ENCODE measurements around the gene PMFBP1. TPM values are rescaled to one million over a fixed set of nuclear protein-coding genes. Genes with fewer than 3 reads are reported as not detected.

Gene PMFBP1
- total RNA-seq, 1 experiment from 2014 or later = 2.7 TPM

GRCh38 chr16:72126429-72126765 lies 45.6 kb downstream of the PMFBP1 start:
- no peak overlapping the region for H3K4me3 Mint-ChIP-seq
- no peak overlapping the region for H3K27ac ChIP-seq (ENCODE audit: insufficient read length, low read depth, low read length)
- no peaks in the 10 kb centered on the region for H3K79me1 ChIP-seq (ENCODE audit: insufficient read depth, low read depth, low read length, poor library complexity, severe bottlenecking)
- no peaks in the 10 kb centered on the region for H3K36me3 Mint-ChIP-seq (ENCODE audit: insufficient read depth in 1 of 3, low read depth in 3 of 3)
- no peak overlapping the region for H3K4ac ChIP-seq (ENCODE audit: low read depth, low read length)
- no peak overlapping the region for H3K23ac ChIP-seq (ENCODE audit: insufficient read length, low read depth, low read length)
- no peaks in the 10 kb centered on the region for H3K27me3 ChIP-seq (ENCODE audit: insufficient read depth, low read length)
- H3K14ac ChIP-seq (ENCODE audit: insufficient read depth, low read length) = no peak overlapping the region
- DNase-seq = no peak
- H4K8ac ChIP-seq (replicated peaks; ENCODE audit: insufficient read length, low read depth, low read length) = no peak overlapping the region
- no peak for TF ChIP-seq CTCF (conservative IDR thresholded peaks at IDR 0.05)
- no peak overlapping the region for H3K56ac ChIP-seq (ENCODE audit: insufficient read length, low read depth, low read length)
- no peaks in the 10 kb centered on the region for H3K79me2 ChIP-seq (ENCODE audit: insufficient read depth, low read length)
- no peak overlapping the region for H3K27ac Mint-ChIP-seq
- no peak overlapping the region for H3K4me2 ChIP-seq (ENCODE audit: insufficient read depth, insufficient read length, low read length)
- H4K5ac ChIP-seq (ENCODE audit: insufficient read length, low read depth, low read length) = no peak overlapping the region
- no CpG with 5 or more reads among the region's 2 CpGs for WGBS (ENCODE audit: extremely low coverage, insufficient read length, low lambda C conversion rate)
- H4K20me1 ChIP-seq (ENCODE audit: control insufficient read depth, insufficient read depth, insufficient read length) = no peaks in the 10 kb centered on the region
- no peak overlapping the region for H2BK15ac ChIP-seq (ENCODE audit: low read depth, low read length)
- H3K9ac ChIP-seq (ENCODE audit: extremely low read depth, insufficient read length, low read length) = no peak overlapping the region
- H4K91ac ChIP-seq (ENCODE audit: insufficient read length, low read depth, low read length) = no peak overlapping the region
- no peak overlapping the region for H2BK5ac ChIP-seq (ENCODE audit: insufficient read length, low read length)
- no peak overlapping the region for H2BK12ac ChIP-seq (ENCODE audit: insufficient read length, low read depth, low read length)
- H2AK5ac ChIP-seq (ENCODE audit: insufficient read length, low read length) = no peak overlapping the region
- no peaks in the 10 kb centered on the region; the same call in 1 of the 2 replicates for H3K4me1 ChIP-seq (ENCODE audit: insufficient read depth, low read length)
- H3K9me3 ChIP-seq (ENCODE audit: control insufficient read depth, low read depth, low read length) = no peaks in the 10 kb centered on the region
- no peak overlapping the region for H3K18ac ChIP-seq (ENCODE audit: insufficient read length, low read depth, low read length)
- H3K23me2 ChIP-seq (ENCODE audit: insufficient read length, low read depth, low read length, poor library complexity, severe bottlenecking) = no peaks in the 10 kb centered on the region
- peaks cover 28 to 29% of the 10 kb centered on the region in 2 experiments for H3K4me1 Mint-ChIP-seq
- H2AFZ ChIP-seq (ENCODE audit: low read length) = no peak overlapping the region
- H2BK20ac ChIP-seq (ENCODE audit: low read depth, low read length, poor library complexity, severe bottlenecking) = no peak overlapping the region
- H3T11ph ChIP-seq (ENCODE audit: low read length) = no peak overlapping the region
- no peak overlapping the region for H2BK120ac ChIP-seq (ENCODE audit: low read depth, low read length, poor library complexity, severe bottlenecking)
- no peaks in the 10 kb centered on the region for H3K27me3 Mint-ChIP-seq (ENCODE audit: low read depth)
- H3K9me3 Mint-ChIP-seq = no peaks in the 10 kb centered on the region
